Astrocyte (in vitro differentiated cells and primary cell): ENCODE data around the gene SYCE3.

Source experiments
- EZH2 ChIP-seq: IDR thresholded peaks from 2 replicates; pipeline ENCODE4 v1.6.1; 2012; ENCODE audit warnings: mild to moderate bottlenecking, low read length, inconsistent platforms; ENCODE audit not compliant: insufficient read depth
- TF ChIP-seq, protein P1 (sequence below): IDR thresholded peaks from 2 replicates; pipeline ENCODE4 v1.5.1; 2011; ENCODE audit warnings: low read depth, mild to moderate bottlenecking, inconsistent platforms, low read length, moderate library complexity; ENCODE audit not compliant: insufficient read depth

GRCh38 chr22:50560034-50560433 lies 2.7 kb downstream of the SYCE3 start:
- TF ChIP-seq, protein P1, sequence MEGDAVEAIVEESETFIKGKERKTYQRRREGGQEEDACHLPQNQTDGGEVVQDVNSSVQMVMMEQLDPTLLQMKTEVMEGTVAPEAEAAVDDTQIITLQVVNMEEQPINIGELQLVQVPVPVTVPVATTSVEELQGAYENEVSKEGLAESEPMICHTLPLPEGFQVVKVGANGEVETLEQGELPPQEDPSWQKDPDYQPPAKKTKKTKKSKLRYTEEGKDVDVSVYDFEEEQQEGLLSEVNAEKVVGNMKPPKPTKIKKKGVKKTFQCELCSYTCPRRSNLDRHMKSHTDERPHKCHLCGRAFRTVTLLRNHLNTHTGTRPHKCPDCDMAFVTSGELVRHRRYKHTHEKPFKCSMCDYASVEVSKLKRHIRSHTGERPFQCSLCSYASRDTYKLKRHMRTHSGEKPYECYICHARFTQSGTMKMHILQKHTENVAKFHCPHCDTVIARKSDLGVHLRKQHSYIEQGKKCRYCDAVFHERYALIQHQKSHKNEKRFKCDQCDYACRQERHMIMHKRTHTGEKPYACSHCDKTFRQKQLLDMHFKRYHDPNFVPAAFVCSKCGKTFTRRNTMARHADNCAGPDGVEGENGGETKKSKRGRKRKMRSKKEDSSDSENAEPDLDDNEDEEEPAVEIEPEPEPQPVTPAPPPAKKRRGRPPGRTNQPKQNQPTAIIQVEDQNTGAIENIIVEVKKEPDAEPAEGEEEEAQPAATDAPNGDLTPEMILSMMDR, result no peak
- TF ChIP-seq EZH2, result no peak
